ENCODE measurements around the gene ABCC8.

DNA sequence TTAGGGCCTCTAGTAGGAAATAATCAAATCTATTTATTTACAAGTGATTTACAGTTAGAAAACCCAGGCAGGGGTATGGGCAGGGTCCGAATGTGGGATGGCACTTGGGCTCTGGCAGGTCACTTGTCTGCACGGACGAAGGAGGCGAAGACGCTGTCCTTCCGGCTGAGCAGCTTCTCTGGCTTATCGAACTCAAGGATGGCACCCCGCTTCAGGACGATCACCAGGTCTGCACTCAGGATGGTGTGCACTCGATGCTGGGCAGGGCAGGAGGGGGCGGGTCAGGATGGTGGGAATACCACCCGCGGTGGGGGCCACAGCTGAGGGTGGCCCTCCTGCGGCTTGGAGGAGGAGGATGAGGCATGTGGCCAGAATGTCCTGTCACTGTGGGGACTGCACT, 83.8 kb downstream of the ABCC8 start:
- TF ChIP-seq EZH2 (IDR thresholded peaks at IDR 0.05; ENCODE audit: insufficient read depth, poor library complexity, severe bottlenecking), result no peak
- no peak for TF ChIP-seq EZH2phosphoT487 (IDR thresholded peaks at IDR 0.05; ENCODE audit: insufficient read depth, low read depth)

All from GM23248 (cell line).